ENCODE results near the gene SLC35F1.

DNA sequence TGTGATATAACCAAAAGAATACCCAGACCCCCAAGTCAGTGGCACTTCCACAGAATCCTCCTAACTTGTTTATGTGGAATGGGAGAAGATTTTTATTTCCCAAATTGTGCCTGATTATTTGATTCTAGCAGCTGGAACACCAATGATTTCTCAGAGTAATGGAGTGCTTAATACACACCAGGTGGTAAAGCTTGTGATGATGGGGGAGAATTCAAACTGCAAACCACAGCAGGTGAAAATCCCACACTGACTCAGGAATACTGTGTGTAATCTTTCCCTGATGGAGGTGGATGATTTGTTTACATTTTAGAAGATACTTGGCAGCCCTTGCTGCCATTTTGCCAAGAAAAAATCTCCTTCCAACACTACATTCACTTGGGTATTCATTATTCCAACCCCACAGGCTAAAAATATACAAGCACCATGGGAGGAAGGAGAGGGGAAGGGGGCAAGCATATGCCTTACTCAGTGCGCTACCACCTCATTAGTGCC lies 428.3 kb downstream of the SLC35F1 start:
- TF ChIP-seq, protein P1, sequence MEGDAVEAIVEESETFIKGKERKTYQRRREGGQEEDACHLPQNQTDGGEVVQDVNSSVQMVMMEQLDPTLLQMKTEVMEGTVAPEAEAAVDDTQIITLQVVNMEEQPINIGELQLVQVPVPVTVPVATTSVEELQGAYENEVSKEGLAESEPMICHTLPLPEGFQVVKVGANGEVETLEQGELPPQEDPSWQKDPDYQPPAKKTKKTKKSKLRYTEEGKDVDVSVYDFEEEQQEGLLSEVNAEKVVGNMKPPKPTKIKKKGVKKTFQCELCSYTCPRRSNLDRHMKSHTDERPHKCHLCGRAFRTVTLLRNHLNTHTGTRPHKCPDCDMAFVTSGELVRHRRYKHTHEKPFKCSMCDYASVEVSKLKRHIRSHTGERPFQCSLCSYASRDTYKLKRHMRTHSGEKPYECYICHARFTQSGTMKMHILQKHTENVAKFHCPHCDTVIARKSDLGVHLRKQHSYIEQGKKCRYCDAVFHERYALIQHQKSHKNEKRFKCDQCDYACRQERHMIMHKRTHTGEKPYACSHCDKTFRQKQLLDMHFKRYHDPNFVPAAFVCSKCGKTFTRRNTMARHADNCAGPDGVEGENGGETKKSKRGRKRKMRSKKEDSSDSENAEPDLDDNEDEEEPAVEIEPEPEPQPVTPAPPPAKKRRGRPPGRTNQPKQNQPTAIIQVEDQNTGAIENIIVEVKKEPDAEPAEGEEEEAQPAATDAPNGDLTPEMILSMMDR (IDR thresholded peaks at IDR 0.05; ENCODE audit: insufficient read depth, low read length), result no peak
- no peak for TF ChIP-seq POLR2AphosphoS5 (IDR thresholded peaks at IDR 0.05; ENCODE audit: low read depth)
- TF ChIP-seq, protein P2, sequence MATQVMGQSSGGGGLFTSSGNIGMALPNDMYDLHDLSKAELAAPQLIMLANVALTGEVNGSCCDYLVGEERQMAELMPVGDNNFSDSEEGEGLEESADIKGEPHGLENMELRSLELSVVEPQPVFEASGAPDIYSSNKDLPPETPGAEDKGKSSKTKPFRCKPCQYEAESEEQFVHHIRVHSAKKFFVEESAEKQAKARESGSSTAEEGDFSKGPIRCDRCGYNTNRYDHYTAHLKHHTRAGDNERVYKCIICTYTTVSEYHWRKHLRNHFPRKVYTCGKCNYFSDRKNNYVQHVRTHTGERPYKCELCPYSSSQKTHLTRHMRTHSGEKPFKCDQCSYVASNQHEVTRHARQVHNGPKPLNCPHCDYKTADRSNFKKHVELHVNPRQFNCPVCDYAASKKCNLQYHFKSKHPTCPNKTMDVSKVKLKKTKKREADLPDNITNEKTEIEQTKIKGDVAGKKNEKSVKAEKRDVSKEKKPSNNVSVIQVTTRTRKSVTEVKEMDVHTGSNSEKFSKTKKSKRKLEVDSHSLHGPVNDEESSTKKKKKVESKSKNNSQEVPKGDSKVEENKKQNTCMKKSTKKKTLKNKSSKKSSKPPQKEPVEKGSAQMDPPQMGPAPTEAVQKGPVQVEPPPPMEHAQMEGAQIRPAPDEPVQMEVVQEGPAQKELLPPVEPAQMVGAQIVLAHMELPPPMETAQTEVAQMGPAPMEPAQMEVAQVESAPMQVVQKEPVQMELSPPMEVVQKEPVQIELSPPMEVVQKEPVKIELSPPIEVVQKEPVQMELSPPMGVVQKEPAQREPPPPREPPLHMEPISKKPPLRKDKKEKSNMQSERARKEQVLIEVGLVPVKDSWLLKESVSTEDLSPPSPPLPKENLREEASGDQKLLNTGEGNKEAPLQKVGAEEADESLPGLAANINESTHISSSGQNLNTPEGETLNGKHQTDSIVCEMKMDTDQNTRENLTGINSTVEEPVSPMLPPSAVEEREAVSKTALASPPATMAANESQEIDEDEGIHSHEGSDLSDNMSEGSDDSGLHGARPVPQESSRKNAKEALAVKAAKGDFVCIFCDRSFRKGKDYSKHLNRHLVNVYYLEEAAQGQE (IDR thresholded peaks at IDR 0.05; ENCODE audit: insufficient replicate concordance, low read depth), result no peak

Measured in HL-60 (cell line).